Osteoblast (primary cell): ENCODE data around the gene TUBB3. TPM values are rescaled to one million over a fixed set of nuclear protein-coding genes. Genes with fewer than 3 reads are reported as not detected.
A peak's percentile ranks its signal among the peaks of the same experiment; 100 is the strongest.
"Not testable (repeated sequence)": the region's sequence is repeated elsewhere in the genome, so short reads cannot be mapped to it uniquely, and the experiment has no call there.

ENCODE experiments used
- DNase-seq: peaks from one replicate; pipeline ENCODE4 v3.0.0; 2011; ENCODE audit warnings: low spot score, mixed read lengths; ENCODE audit not compliant: insufficient read length; ENCODE audit errors: missing footprints
- H2AFZ ChIP-seq: 2 replicates; pipeline ENCODE4 v1.6.0; 2011; ENCODE audit warnings: mild to moderate bottlenecking, low read length
- H3K27ac ChIP-seq: 2 replicates; pipeline ENCODE4 v1.5.1; 2011; ENCODE audit warnings: mild to moderate bottlenecking, low read depth, low read length, moderate library complexity
- H3K27me3 ChIP-seq: 2 replicates; pipeline ENCODE4 v1.6.0; 2012; ENCODE audit warnings: mild to moderate bottlenecking, control low read depth, inconsistent platforms, low read length, moderate library complexity; ENCODE audit not compliant: insufficient read depth
- H3K36me3 ChIP-seq: 2 replicates; pipeline ENCODE4 v1.5.1; 2011; ENCODE audit warnings: mild to moderate bottlenecking, low read length, control low read depth, moderate library complexity; ENCODE audit not compliant: insufficient read depth
- H3K4me1 ChIP-seq: 2 replicates; pipeline ENCODE4 v1.5.1; 2011; ENCODE audit warnings: mild to moderate bottlenecking, low read length, control low read depth, moderate library complexity; ENCODE audit not compliant: insufficient read depth
- H3K4me2 ChIP-seq: 2 replicates; pipeline ENCODE4 v1.6.0; 2011; ENCODE audit warnings: mild to moderate bottlenecking, low read length; ENCODE audit not compliant: insufficient read depth
- H3K4me3 ChIP-seq: fragments of 200-600 bp; sonication (generic); 3 replicates; pipeline ENCODE4 v1.5.1; 2012; ENCODE audit warnings: mild to moderate bottlenecking, low read length, inconsistent platforms; ENCODE audit not compliant: insufficient read depth
- H3K79me2 ChIP-seq: 2 replicates; pipeline ENCODE4 v1.6.0; 2012; ENCODE audit warnings: mild to moderate bottlenecking, low read length, control low read depth, inconsistent platforms; ENCODE audit not compliant: insufficient read depth
- H3K9me3 ChIP-seq: 2 replicates; pipeline ENCODE4 v1.5.1; 2011; ENCODE audit warnings: low read depth, low read length, control low read depth
- H4K20me1 ChIP-seq: 2 replicates; pipeline ENCODE4 v1.6.0; 2012; ENCODE audit warnings: mild to moderate bottlenecking, low read length, control low read depth; ENCODE audit not compliant: insufficient read depth
- CTCF ChIP-seq: IDR thresholded peaks from 2 replicates; pipeline ENCODE4 v1.5.1; 2011; ENCODE audit warnings: mild to moderate bottlenecking, low read depth, low read length, moderate library complexity; ENCODE audit errors: extremely low read depth
- total RNA-seq: library from RNA; depleted of rRNA; stranded (reverse); fragments of >200 nt; gene quantifications from 2 replicates; pipeline ENCODE4 v1.2.3, GENCODE V29; 2012

The TUBB3 gene
- total RNA-seq, 1 donor: 166 TPM

- no peak for TF ChIP-seq CTCF
- Histone ChIP-seq H3K27ac (no peak overlapping the region), H4K20me1 (peaks cover 66% of the 10 kb centered on the region), H3K27me3 (no peaks in the 10 kb centered on the region), H3K4me1 (no peaks in the 10 kb centered on the region), H2AFZ (no peak overlapping the region), H3K4me3 (no peak overlapping the region), H3K36me3 (peaks cover 49% of the 10 kb centered on the region), H3K4me2 (no peak overlapping the region), H3K79me2 (peaks cover 23% of the 10 kb centered on the region), H3K9me3 (no peaks in the 10 kb centered on the region)
- peak; percentile 62 for DNase-seq
Observed at GRCh38 chr16:89931305-89931896, 8.3 kb downstream of the TUBB3 start.

- no peak overlapping the region for H3K4me3 ChIP-seq
- H3K27ac ChIP-seq: no peak overlapping the region
- no peaks in the 10 kb centered on the region for H3K4me1 ChIP-seq
- H3K36me3 ChIP-seq: peaks cover 49% of the 10 kb centered on the region
- peaks cover 22% of the 10 kb centered on the region for H3K79me2 ChIP-seq
- H3K9me3 ChIP-seq: no peaks in the 10 kb centered on the region
- no peak overlapping the region for H3K4me2 ChIP-seq
- H3K27me3 ChIP-seq: no peaks in the 10 kb centered on the region
- no peak for TF ChIP-seq CTCF
- DNase-seq: peak; percentile 44
- no peak overlapping the region for H2AFZ ChIP-seq
- peaks cover 60% of the 10 kb centered on the region for H4K20me1 ChIP-seq
Observed at GRCh38 chr16:89931964-89932363, 8.8 kb downstream of the TUBB3 start.

GRCh38 chr16:89934019-89934418, 10.9 kb downstream of the TUBB3 start:
- H4K20me1 ChIP-seq: peaks cover 44% of the 10 kb centered on the region

GRCh38 chr16:89934611-89935553, 11.7 kb downstream of the TUBB3 start:
- TF ChIP-seq CTCF: no peak
- Histone ChIP-seq H2AFZ (no peak overlapping the region), H3K79me2 (peaks cover 11% of the 10 kb centered on the region), H3K27ac (no peak overlapping the region), H3K4me1 (no peaks in the 10 kb centered on the region), H3K4me3 (no peak overlapping the region), H3K9me3 (no peaks in the 10 kb centered on the region), H3K36me3 (peaks cover 44% of the 10 kb centered on the region), H4K20me1 (peaks cover 36% of the 10 kb centered on the region), H3K27me3 (no peaks in the 10 kb centered on the region), H3K4me2 (no peak overlapping the region)
- DNase-seq: peak; percentile 29

More at GRCh38 chr16:89934019-89934418, 10.9 kb downstream of the TUBB3 start:
- Histone ChIP-seq H3K36me3 (peaks cover 49% of the 10 kb centered on the region), H3K79me2 (peaks cover 14% of the 10 kb centered on the region)
- H3K4me1 ChIP-seq, H3K4me3 ChIP-seq, H3K9me3 ChIP-seq, H2AFZ ChIP-seq, H3K4me2 ChIP-seq, H3K27me3 ChIP-seq, H3K27ac ChIP-seq: not testable (repeated sequence)
- DNase-seq: peak; percentile 19

GRCh38 chr16:89935620-89936019, 12.5 kb downstream of the TUBB3 start:
- H3K4me2 ChIP-seq, H2AFZ ChIP-seq, DNase-seq, H3K4me1 ChIP-seq, H3K9me3 ChIP-seq, H3K4me3 ChIP-seq, H3K27ac ChIP-seq, H3K27me3 ChIP-seq: not testable (repeated sequence)
- Histone ChIP-seq H3K36me3 (peaks cover 44% of the 10 kb centered on the region), H3K79me2 (peaks cover 11% of the 10 kb centered on the region), H4K20me1 (peaks cover 36% of the 10 kb centered on the region)
